ENCODE measurements around the gene RNF10.
"Not testable (repeated sequence)": the region's sequence is repeated elsewhere in the genome, so short reads cannot be mapped to it uniquely, and the experiment has no call there.

Gene RNF10

DNA sequence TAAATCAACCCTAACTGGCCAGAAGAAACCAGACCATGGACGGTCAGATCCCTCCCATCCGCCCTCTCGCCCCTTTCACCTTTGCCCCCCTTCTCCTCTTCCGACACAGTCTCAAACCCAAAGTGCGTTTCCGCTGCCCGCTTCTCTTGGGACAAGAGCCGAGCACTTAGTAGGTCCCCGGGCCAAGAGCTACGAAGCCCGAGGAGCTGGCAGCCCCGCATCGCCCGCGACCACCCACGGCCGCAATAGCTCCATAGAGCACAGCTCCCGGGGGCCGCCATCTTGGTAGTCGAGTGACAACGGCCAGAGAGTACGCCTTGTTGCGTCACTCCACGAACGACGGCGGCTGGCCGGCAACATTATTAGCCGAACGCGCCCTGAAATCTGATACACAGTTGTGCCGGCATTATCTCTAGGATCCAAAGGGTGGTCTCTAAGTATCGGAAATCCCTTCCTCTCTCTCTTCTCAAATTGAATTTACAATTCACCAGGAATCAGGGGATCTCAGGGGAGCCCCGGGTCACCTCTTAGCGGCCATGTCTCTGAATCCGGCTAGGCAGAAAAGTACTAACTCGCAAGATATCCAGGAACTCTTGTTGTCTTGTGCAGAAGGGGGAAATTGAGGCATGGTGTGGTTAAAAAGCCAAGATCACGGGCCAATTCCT is 5.2 kb upstream of the RNF10 start, which contains the start of gene COQ5:
COQ5 (minus strand) TSS at position 298 of the 665 bp plus-strand sequence; CDS start at position 281, 17 bp downstream.
- DNase-seq (ENCODE audit: low read depth) = peak; percentile 65

DNA sequence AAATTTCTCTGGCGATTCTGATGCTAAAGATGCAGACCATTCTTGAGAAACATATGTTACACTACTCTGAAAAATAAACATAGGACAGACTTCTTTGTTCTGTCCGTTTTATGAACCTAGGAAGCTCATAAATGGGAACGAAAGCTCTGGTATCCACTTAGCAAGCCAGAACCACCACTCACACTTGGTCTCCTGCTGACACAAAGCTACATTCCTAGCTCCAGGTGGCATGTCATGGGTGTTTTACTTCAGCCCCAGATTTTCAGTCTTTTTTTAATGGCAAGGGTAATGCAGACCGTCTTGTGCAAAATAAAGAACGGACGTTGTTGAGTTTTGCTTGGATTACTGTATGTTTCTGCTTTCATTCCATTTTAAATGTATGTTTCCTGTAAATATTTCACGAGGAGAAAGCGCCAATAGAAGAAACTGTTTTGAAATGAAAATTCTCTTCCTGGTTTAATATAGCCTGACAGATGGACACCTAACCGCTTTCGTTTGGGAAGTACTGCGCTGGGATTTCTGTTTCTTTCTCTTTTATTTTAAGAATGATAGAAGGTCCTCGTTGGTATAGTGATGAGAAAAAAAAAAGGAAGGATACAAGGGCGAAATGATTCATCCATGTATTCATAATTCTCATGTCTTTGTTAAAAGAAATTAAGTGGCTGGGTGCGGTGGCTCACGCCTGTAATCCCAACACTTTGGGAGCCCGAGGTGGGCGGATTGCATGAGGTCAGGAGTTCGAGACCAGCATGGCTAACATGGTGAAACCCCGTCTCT is 4.3 kb upstream of the RNF10 start:
- no peak for DNase-seq (ENCODE audit: low read depth)

DNA sequence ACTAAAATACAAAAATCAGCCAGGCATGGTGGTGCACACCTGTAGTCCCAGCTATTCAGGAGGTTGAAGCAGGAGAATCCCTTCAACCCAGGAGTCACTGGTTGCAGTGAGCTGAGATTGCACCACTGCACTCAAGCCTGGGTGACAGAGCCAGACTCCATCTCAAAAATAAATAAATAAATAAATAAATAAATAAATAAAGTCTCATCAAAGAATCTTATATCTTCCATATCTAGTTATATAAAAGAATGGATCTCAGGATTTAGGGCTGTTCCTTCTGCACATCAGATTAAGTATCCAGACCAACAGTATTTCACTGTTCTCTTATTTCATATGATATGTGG is 3.8 kb upstream of the RNF10 start:
- not testable (repeated sequence) for DNase-seq (ENCODE audit: low read depth)

DNA sequence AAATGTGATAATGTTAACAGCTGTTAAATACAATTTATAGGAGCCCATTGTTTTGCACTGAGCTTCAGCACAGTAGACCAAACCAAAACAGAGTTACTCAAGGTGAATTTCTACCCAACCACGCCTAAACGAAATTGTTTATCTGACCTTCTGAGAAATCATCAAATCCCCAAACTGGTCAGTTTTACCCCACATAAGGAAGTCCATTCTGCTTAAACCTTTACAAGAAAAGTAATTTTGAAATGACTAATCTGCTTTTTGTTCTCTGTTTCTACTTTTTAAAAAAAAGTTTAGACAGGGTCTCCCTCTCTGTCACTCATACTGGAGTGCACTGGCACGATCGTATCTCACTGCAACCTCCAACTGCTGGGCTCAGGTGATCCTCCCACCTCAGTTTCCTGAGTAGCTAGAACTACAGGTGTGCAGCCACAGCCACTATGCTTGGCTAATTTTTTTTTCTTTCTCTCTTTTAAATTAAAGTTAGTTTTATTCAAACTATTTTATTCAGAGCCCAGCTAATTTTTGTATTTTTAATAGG is 1.4 kb upstream of the RNF10 start:
- DNase-seq (ENCODE audit: low read depth) = no peak

DNA sequence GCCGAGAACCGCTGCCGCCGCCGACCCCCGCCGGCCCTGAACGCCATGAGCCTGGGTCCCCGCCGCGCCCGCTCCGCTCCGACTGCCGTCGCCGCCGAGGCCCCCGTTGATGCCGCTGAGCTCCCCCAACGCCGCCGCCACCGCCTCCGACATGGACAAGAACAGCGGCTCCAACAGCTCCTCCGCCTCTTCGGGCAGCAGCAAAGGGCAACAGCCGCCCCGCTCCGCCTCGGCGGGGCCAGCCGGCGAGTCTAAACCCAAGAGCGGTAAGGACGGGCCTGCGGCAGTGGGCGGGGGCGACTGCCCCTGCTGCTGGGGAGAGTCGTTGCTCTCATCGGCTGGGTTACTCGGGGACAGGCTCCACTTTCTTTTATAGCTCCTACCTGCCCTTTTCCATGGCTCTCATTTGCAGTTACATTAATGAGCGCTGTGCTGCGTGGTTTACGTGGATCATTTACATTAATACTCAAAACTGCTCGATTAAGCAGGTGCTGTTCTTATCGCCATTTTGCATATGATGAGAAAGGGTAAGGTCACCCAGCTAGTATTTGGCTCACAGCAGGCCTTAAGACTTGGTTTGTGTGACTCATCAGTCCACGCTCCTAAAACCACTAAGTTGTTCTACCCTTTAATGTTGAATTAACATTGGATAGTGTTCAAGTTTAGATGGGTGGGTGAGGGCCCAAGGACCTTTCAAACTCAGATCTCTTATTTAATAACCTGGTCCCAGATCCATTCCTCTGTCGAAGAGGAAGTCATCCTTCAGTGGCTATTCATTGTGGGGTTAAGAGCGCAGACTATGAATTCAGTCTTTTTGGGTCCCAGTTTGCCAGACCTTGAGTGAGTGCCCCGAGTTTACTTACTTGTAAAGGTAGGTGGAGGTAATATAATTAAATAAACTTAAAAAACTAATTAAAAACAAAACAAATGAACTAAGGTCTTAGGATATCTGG is 823 bp downstream of the RNF10 start:
- DNase-seq (ENCODE audit: low read depth) = peak; percentile 69

DNA sequence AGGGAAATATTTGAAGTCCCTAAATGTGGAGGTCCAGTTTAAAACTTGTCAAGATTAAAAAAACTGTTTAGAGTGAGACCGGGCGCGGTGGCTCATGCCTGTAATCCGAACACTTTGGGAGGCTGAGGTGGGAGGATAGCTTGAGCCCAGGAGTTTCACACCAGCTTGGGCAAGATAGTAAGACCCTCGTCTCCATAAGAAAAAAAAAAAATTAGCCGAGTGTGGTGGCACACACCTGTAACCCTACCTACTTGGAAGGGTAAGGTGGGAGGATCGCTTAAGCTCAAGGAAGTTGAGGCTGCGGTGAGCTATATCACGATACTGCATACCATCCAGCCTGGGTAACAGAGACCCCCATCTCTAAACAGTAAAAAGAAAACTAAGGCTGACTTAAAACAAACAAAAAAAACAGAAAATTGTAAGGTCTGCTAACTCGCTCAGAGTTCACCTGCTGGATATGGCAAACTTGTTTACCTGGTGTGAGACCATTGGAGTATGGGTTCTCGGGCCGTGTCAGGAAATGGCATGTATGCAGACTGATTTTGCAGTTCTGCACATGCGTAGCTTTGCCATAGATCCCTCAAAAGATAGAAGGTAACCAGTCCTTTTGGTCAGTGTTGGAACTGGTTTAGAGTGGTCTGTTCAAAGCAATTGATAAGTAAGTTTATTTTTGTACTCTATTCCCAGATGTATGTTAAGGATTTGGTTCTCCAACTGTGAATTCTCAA is 2.1 kb downstream of the RNF10 start:
- DNase-seq (ENCODE audit: low read depth) = no peak

DNA sequence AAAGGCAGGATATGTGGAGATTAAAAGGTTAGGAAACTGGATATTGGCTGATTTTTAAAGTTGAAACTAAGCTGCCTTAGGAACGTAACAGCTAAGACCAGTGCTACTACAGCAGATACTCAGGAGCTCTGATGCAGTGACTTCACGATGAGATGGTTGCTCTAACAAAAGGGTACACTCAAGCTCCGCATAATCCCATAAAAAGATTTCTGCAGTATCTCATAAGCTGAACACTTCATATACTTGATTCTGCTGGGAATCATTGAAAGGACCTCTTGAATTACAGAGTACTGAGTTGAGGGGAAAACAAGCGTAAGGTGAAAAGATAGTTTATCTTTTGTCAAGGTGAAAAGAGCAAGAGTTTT is 3.7 kb downstream of the RNF10 start:
- no peak for DNase-seq (ENCODE audit: low read depth)

DNA sequence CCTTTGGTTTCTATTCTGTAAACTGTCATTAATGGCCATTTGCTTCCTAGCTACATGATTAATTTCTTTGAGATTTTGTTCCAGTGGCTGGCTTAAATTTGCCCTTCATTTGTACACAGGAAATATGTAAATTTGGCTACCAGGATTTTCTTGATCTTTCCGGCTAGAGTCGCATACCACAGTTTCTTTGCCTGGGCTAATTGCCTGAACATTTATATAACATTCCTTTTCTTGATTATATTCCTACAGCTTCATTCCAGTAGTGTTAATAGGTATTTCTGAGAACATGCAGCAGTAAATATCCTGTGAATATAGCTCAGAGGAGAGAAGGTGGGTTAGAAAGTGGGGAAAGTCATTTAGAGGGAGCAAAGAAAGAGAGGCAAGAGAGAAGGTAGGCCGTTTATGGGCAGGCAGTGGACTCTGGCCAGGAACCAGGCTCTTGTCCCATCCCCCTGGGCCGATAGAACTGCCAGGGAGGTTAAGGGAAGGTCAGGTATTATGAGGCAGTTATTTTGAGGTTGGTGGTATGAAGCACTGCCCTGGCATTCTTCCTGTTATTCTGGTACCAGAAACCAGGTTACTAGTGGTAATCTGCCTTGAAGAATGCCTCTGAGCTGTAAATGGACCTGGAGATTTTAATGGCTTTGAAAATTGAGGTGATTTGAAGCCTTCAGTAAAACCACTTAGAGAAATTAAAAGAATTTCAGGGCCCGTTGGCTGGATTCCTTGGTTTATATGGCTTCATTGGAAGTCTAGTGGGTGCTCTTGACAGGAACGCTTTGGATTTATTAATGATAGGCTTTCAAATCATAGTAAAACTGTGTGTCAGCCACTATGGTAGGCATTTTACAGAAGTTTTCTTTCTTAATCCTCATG is 4.4 kb downstream of the RNF10 start:
- DNase-seq (ENCODE audit: low read depth) = no peak

DNA sequence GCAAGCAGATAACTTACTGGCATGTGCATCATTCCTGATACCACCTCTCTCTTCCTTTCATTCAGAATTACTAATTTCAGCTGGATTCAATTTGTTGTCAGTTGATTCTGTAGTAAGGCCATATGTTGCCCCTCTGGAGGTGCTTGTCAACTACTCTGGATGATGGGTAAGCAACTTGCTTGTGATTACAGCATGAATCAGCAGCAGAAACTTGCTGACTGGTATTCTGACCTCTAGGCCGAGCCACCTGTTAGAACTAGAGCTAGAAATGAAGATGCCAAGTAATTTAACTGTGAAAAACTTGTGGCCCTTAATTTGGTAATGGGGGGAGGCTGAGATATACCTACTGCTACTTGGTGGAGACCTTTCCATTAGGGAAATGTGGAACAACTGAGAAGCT is 5.1 kb downstream of the RNF10 start:
- DNase-seq (ENCODE audit: low read depth) = no peak

DNA sequence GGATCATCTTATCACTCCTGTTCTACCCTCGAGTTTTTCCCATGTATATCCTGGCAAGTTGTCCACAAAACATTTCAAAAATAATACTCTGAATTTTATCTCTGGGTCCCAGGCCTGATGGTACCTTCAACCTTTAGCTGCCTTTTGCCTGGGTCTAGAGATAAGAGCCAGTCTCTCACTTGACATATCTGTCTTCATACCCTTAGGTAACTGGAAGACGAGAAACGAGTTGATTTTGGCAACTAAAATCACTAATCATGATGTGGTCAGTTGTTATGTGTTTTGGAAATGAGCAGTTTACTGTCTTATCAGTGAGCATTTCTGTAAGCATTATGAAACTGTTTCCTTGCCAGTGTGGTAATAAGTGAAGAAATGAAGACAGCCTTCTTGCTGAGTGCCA is 6.3 kb downstream of the RNF10 start:
- no peak for DNase-seq (ENCODE audit: low read depth)

DNA sequence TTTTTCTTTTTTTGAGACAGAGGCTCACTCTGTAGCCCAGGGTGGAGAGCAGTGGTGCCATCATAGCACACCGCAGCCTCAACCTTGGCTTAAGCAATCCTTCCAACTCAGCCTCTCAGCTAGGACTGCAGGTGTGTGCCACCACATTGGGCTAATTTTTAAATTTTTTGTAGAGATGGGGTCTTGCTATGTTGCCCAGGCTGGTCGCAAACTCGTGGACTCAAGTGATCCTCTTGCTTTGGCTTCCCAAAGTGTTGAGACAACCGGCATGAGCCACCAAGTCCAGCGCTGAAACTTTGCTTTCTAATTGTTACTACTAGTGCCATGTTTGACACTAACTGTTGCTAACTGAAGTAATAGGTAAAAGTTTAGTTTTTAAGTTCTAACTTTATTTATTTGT is 8.0 kb downstream of the RNF10 start:
- no peak for DNase-seq (ENCODE audit: low read depth)

DNA sequence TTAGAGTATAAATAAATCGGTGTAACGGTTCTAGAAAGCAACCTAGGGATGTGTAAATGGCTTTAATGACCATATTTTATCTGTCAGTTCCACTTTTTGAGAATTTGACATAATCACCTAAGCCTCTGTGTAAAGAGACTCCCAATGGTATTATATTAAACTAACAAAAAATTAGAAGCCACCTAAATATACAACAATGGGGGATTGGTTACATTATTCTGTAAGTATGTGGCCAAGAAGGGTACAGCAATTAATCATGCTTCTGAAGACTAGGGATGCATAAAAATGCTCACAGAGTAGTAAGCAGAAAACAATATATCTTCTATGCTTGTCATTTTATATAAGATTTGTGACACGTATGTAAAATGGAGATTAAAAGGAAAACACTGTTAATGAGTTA is 10.5 kb downstream of the RNF10 start:
- DNase-seq (ENCODE audit: low read depth) = no peak

DNA sequence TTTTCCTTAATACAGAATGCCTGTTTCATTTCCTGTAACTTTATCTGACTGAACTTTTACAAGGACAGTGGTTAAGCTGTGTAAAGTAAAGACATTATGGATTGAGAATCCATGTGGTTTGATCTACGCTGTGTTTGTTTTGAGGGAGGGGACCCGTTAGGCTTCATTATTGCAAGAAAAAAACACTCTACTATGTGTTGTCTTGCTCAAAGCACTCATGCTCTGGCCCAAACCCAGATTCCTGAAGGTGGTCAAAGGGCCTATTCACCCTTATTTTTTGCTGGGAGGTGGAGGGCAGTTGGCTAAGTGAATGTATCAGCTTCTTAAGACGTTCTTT is 11.9 kb downstream of the RNF10 start:
- no peak for DNase-seq (ENCODE audit: low read depth)

DNA sequence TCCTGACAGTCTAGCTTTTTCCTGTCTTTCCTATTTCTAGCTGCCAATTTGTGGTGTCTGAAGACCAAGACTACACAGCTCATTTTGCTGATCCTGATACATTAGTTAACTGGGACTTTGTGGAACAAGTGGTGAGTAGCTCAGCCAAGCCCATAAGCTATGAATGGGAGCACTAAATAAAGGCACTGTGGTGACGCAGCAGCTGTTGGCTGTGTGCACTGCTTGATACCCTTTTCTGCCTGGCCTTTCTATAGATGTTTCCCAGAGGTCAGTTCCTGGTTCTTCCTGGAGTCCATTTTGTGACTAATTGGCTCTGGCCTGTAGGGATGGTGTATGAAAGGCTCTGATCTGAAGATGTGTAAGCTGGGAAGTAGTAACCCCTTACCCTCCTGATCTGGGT is 20.5 kb downstream of the RNF10 start:
- no peak for DNase-seq (ENCODE audit: low read depth)

DNA sequence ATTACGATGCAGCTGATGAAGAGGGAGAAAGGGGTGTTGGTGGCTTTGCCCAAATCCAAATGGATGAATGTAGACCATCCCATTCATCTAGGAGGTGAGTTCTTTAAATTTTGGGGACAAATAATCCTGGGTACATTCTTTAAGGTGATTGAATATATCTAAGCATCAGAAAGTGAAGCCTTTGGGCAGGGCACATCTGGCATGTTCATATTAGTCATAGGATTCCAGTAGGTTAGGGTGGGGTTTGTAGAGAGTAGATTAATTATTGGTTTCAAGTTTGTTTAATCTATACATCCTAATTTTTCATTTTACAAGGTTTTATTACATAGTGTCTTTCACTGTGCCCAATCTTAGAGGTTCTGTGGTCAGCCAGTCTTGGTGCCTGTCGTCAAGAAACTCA is 23.4 kb downstream of the RNF10 start:
- DNase-seq (ENCODE audit: low read depth) = no peak

DNA sequence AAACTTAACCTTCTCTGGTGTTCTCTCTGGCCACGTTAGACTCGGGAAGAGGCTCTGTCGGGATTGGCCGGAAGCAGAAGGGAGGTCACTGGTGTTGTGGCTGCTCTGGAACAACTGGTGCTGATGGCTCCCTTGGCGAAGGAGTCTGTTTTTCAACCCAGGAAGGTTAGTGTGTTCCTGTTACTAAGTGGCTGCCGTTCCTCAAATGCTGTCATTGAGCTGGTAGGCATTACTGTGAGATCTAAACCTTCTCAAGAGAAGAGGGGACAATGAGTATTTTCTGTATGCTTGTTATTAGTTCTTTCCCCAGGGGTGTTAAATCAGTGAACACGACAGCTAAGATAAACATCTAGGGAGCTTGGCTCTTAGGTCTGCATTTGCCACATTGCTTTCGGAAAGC is 28.8 kb downstream of the RNF10 start:
- no peak for DNase-seq (ENCODE audit: low read depth)

DNA sequence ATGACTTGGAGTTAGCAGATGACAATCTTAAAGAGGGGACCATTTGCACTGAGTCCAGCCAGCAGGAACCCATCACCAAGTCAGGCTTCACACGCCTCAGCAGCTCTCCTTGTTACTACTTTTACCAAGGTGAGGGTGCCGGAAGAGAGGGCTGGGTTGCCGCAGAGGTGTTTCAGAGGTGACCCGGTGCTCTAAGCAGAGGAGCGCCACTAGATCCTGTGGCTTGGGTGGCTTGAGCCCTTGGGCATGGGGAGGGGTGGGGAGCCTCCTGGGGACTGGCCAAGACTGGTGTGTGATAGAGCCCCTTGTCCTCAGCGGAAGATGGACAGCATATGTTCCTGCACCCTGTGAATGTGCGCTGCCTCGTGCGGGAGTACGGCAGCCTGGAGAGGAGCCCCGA is 29.3 kb downstream of the RNF10 start:
- DNase-seq (ENCODE audit: low read depth) = no peak

DNA sequence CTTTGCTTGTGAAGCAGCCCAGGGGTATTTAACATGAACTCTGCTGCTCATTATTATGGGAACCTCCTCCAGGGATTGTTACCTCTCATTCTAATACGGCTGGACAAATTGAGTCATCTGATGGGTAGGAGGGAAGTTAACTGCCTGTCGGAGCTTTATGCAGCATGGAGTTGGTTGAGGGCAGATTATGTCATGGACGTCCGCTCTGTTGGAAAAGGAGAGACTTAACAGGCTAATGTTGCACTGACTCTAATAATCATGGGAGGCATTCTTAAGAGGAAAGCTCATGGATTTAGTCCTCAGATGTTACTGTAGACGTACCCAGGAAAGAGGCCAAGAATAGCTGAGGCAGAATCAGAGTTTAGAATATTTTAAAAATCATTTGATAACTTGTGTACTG is 37.1 kb downstream of the RNF10 start:
- DNase-seq (ENCODE audit: low read depth) = no peak

DNA sequence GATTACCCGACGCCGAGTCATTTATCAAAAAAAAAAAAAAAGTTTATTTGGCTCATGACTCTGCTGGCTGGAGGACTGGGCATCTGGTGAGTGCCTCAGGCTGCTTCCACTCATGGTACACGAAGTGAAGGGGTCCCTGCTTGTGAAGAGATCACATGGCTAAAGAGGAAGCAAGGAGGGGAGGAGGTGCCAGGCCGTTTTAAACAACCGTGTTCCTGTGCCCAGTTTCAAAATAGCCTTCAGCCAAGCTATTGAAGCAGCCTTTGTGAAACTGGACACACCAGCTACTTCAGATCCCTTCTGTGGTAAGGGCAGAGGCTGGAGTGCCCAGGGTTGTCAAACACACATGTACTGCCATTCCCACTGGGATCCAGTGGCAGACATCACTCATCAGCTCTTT is 39.4 kb downstream of the RNF10 start:
- no peak for DNase-seq (ENCODE audit: low read depth)

DNA sequence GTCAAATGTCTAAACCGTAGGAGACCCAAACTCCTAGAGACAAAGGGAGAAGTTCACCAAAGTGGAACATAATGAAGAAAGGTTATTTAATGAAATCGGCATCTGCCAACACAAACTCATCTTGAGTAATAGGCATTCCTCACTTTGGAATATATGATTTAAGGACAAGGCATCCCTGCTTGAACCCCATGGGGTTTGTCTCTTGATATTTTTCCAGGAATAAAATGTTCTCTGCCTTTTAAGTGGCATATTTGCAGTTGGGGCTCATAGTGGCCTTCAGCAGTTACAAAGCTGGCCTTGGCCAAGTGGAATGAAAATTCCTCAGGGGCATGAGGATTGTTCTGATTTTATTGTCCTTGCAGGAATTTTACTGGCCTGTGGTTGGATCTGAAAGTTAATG is 40.0 kb downstream of the RNF10 start:
- no peak for DNase-seq (ENCODE audit: low read depth)

DNA sequence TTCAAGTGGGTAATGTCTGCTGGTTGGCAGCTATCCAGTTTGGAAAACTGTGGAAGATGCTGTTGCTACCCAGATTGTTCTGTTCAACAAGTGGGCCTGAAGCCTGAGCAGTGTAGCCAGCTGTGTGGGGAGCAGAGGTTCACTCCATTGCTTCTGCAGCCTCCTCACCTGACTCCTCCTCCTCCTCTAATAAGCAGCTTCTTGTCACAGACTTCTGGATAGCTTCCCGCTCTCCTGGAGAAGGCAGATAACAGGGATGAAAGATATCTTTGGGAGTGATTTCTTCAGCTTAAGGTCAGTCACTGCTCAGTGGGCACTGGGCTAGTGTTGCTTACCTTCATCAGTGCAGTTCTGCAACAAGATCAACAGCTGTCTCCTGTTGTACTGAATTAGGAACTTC is 45.0 kb downstream of the RNF10 start:
- no peak for DNase-seq (ENCODE audit: low read depth)

All from fibroblast of the conjunctiva (primary cell).